ENCODE results near the gene NOXRED1.

GRCh38 chr14:77459072-77459723 lies 35.9 kb upstream of the NOXRED1 start:
- TF ChIP-seq EZH2 (IDR thresholded peaks at IDR 0.05; ENCODE audit: borderline replicate concordance, insufficient read depth, low read length, poor library complexity, severe bottlenecking) (no peak), REST (IDR thresholded peaks at IDR 0.05; ENCODE audit: borderline replicate concordance) (no peak)
- TF ChIP-seq, protein P1, sequence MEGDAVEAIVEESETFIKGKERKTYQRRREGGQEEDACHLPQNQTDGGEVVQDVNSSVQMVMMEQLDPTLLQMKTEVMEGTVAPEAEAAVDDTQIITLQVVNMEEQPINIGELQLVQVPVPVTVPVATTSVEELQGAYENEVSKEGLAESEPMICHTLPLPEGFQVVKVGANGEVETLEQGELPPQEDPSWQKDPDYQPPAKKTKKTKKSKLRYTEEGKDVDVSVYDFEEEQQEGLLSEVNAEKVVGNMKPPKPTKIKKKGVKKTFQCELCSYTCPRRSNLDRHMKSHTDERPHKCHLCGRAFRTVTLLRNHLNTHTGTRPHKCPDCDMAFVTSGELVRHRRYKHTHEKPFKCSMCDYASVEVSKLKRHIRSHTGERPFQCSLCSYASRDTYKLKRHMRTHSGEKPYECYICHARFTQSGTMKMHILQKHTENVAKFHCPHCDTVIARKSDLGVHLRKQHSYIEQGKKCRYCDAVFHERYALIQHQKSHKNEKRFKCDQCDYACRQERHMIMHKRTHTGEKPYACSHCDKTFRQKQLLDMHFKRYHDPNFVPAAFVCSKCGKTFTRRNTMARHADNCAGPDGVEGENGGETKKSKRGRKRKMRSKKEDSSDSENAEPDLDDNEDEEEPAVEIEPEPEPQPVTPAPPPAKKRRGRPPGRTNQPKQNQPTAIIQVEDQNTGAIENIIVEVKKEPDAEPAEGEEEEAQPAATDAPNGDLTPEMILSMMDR (IDR thresholded peaks at IDR 0.05; ENCODE audit: poor library complexity, severe bottlenecking) = peak; percentile 75

Data from neural cell (in vitro differentiated cells).